Measurements from ENCODE around the gene SMIM5. TPM values are rescaled to one million over a fixed set of nuclear protein-coding genes. Genes with fewer than 3 reads are reported as not detected.

Gene SMIM5
- polyA plus RNA-seq, 3 donors: 0.15 to 3.3 (median 0.43) TPM

GRCh38 chr17:75588596-75589011 lies 44.6 kb upstream of the SMIM5 start:
- Histone ChIP-seq H3K4me2 (replicated peaks; ENCODE audit: extremely low read depth, low read length, poor library complexity, severe bottlenecking) (peak overlapping the region; percentile 95), H3K36me3 (replicated peaks in 1 of 2; ENCODE audit: control insufficient read depth in 1 of 2, insufficient read depth in 2 of 2, low read length in 2 of 2) (peaks cover 14 to 27% of the 10 kb centered on the region in 2 donors), H2AFZ (ENCODE audit: insufficient read depth, low read depth, low read length, poor library complexity, severe bottlenecking) (peak overlapping the region; percentile 92), H3K27me3 (ENCODE audit: control insufficient read depth in 2 of 2, insufficient read depth in 2 of 2, low read length in 2 of 2) (no peaks in the 10 kb centered on the region), H4K20me1 (ENCODE audit: insufficient read depth, low read length) (peaks cover 24% of the 10 kb centered on the region), H3K27ac (ENCODE audit: low read depth in 1 of 2, low read length in 2 of 2) (peak overlapping the region; percentile 88 to 89), H3K9me3 (replicated peaks in 1 of 2; ENCODE audit: control insufficient read depth in 1 of 2, insufficient read depth in 1 of 2, low read length in 2 of 2) (no peaks in the 10 kb centered on the region), H3K4me3 (replicated peaks in 1 of 3; ENCODE audit: low read depth in 2 of 3, low read length in 3 of 3) (peak overlapping the region; percentile 65 to 88 (median 80)), H3K4me1 (ENCODE audit: control insufficient read depth in 1 of 2, insufficient read depth in 2 of 2, low read length in 2 of 2) (peaks cover 21 to 30% of the 10 kb centered on the region in 2 donors), H3K9ac (ENCODE audit: insufficient read depth, low read length, poor library complexity, severe bottlenecking) (peak overlapping the region; percentile 90), H3K79me2 (ENCODE audit: insufficient read depth, low read length) (peaks cover 31% of the 10 kb centered on the region)
- H3K4me1 Mint-ChIP-seq: peaks cover 16% of the 10 kb centered on the region
- no peak for DNase-seq
- 2% methylated on average over 49 of the region's 49 CpGs for WGBS (ENCODE audit: insufficient coverage)
- peaks cover 0 to 2% (median 0%) of the 10 kb centered on the region in 3 donors for H3K27me3 Mint-ChIP-seq (ENCODE audit: low read depth in 3 of 3)
- H3K9me3 Mint-ChIP-seq: no peaks in the 10 kb centered on the region
- no peak for TF ChIP-seq CTCF (IDR thresholded peaks at IDR 0.05)
- intact Hi-C loops (cut with micrococcal nuclease): loop anchor here (2.0 to 10.0 kb wide), 4 partner anchors 71 to 324 kb away; partner anchors contain the start of genes TSEN54 (in 2 of the 2), CASKIN2 (in 1 of the 2), GGA3 (in 1 of the 2) and MRPS7 (in 1 of the 2)
- H3K4me3 Mint-ChIP-seq: peak overlapping the region; percentile 83 to 92
- H3K27ac Mint-ChIP-seq: peak overlapping the region in 6 of 7 donors; percentile 67 to 92 (median 82)
- H3K36me3 Mint-ChIP-seq: peaks cover 3 to 22% of the 10 kb centered on the region in 2 donors

GRCh38 chr17:75589012-75589918 lies 44.0 kb upstream of the SMIM5 start:
- Histone ChIP-seq H3K27me3 (ENCODE audit: control insufficient read depth in 2 of 2, insufficient read depth in 2 of 2, low read length in 2 of 2) (no peaks in the 10 kb centered on the region), H3K79me2 (ENCODE audit: insufficient read depth, low read length) (peaks cover 31% of the 10 kb centered on the region), H3K4me1 (ENCODE audit: control insufficient read depth in 1 of 2, insufficient read depth in 2 of 2, low read length in 2 of 2) (peaks cover 21 to 30% of the 10 kb centered on the region in 2 donors), H3K27ac (ENCODE audit: low read depth in 1 of 2, low read length in 2 of 2) (peak overlapping the region; percentile 88 to 89), H3K9me3 (replicated peaks in 1 of 2; ENCODE audit: control insufficient read depth in 1 of 2, insufficient read depth in 1 of 2, low read length in 2 of 2) (no peaks in the 10 kb centered on the region), H2AFZ (ENCODE audit: insufficient read depth, low read depth, low read length, poor library complexity, severe bottlenecking) (peak overlapping the region; percentile 92), H3K36me3 (replicated peaks in 1 of 2; ENCODE audit: control insufficient read depth in 1 of 2, insufficient read depth in 2 of 2, low read length in 2 of 2) (peaks cover 14 to 30% of the 10 kb centered on the region in 2 donors), H4K20me1 (ENCODE audit: insufficient read depth, low read length) (peaks cover 27% of the 10 kb centered on the region), H3K4me2 (replicated peaks; ENCODE audit: extremely low read depth, low read length, poor library complexity, severe bottlenecking) (peak overlapping the region; percentile 95), H3K9ac (ENCODE audit: insufficient read depth, low read length, poor library complexity, severe bottlenecking) (peak overlapping the region; percentile 90), H3K4me3 (replicated peaks in 1 of 3; ENCODE audit: low read depth in 2 of 3, low read length in 3 of 3) (peak overlapping the region; percentile 65 to 88 (median 80))
- H3K4me3 Mint-ChIP-seq: peak overlapping the region; percentile 83 to 87
- DNase-seq: peak; percentile 81 to 91 (median 86)
- intact Hi-C loops (cut with micrococcal nuclease): loop anchor here (2.0 to 10.0 kb wide), 4 partner anchors 72 to 324 kb away; partner anchors contain the start of genes TSEN54 (in 2 of the 2), CASKIN2 (in 1 of the 2), GGA3 (in 1 of the 2) and MRPS7 (in 1 of the 2)
- 9% methylated on average over 94 of the region's 100 CpGs for WGBS (ENCODE audit: insufficient coverage)
- peaks cover 0 to 2% (median 0%) of the 10 kb centered on the region in 3 donors for H3K27me3 Mint-ChIP-seq (ENCODE audit: low read depth in 3 of 3)
- peak; percentile 75 for TF ChIP-seq CTCF (IDR thresholded peaks at IDR 0.05)
- peaks cover 3 to 25% of the 10 kb centered on the region in 2 donors for H3K36me3 Mint-ChIP-seq
- peaks cover 16% of the 10 kb centered on the region for H3K4me1 Mint-ChIP-seq
- no peaks in the 10 kb centered on the region for H3K9me3 Mint-ChIP-seq
- peak overlapping the region in 6 of 7 donors; percentile 75 to 87 (median 84) for H3K27ac Mint-ChIP-seq

Data from CD14-positive monocyte (primary cell).